GM12865 (cell line): Measurements from ENCODE around the gene HYAL4.
"Not testable (repeated sequence)": the region's sequence is repeated elsewhere in the genome, so short reads cannot be mapped to it uniquely, and the experiment has no call there.

Source experiments
- DNase-seq: peaks from one replicate; pipeline ENCODE4 v3.0.0; 2010; ENCODE audit warnings: low read depth
- H3K4me3 ChIP-seq: 2 replicates; pipeline ENCODE4 v1.5.1; 2011; ENCODE audit warnings: mild to moderate bottlenecking, low read depth, low read length, control low read depth
- TF ChIP-seq, protein P1 (sequence below): IDR thresholded peaks from 2 replicates; pipeline ENCODE4 v1.5.1; 2011; ENCODE audit warnings: low read length, control low read depth, low read depth, inconsistent platforms; ENCODE audit not compliant: insufficient read depth; ENCODE audit errors: missing control alignments

Gene HYAL4

GRCh38 chr7:123847868-123848267, 2.9 kb downstream of the HYAL4 start:
- no peak for DNase-seq
- H3K4me3 ChIP-seq: no peak overlapping the region
- TF ChIP-seq, protein P1, sequence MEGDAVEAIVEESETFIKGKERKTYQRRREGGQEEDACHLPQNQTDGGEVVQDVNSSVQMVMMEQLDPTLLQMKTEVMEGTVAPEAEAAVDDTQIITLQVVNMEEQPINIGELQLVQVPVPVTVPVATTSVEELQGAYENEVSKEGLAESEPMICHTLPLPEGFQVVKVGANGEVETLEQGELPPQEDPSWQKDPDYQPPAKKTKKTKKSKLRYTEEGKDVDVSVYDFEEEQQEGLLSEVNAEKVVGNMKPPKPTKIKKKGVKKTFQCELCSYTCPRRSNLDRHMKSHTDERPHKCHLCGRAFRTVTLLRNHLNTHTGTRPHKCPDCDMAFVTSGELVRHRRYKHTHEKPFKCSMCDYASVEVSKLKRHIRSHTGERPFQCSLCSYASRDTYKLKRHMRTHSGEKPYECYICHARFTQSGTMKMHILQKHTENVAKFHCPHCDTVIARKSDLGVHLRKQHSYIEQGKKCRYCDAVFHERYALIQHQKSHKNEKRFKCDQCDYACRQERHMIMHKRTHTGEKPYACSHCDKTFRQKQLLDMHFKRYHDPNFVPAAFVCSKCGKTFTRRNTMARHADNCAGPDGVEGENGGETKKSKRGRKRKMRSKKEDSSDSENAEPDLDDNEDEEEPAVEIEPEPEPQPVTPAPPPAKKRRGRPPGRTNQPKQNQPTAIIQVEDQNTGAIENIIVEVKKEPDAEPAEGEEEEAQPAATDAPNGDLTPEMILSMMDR: no peak

GRCh38 chr7:123849855-123850254, 4.9 kb downstream of the HYAL4 start:
- H3K4me3 ChIP-seq: no peak overlapping the region
- DNase-seq: no peak
- TF ChIP-seq, protein P1: no peak

GRCh38 chr7:123851404-123851803, 6.4 kb downstream of the HYAL4 start:
- DNase-seq, H3K4me3 ChIP-seq: not testable (repeated sequence)

GRCh38 chr7:123854291-123854690, 9.3 kb downstream of the HYAL4 start:
- DNase-seq, H3K4me3 ChIP-seq: not testable (repeated sequence)

- not testable (repeated sequence) for DNase-seq, H3K4me3 ChIP-seq
These were observed 11.5 kb downstream of the HYAL4 start for GRCh38 chr7:123856428-123856827.

GRCh38 chr7:123860848-123861247, 15.9 kb downstream of the HYAL4 start:
- DNase-seq: no peak
- no peak overlapping the region for H3K4me3 ChIP-seq
- TF ChIP-seq, protein P1: no peak

GRCh38 chr7:123862775-123863174, 17.8 kb downstream of the HYAL4 start:
- no peak overlapping the region for H3K4me3 ChIP-seq
- TF ChIP-seq, protein P1: no peak
- no peak for DNase-seq

GRCh38 chr7:123863461-123863860, 18.5 kb downstream of the HYAL4 start:
- no peak for DNase-seq
- no peak overlapping the region for H3K4me3 ChIP-seq
- TF ChIP-seq, protein P1: no peak

DNA sequence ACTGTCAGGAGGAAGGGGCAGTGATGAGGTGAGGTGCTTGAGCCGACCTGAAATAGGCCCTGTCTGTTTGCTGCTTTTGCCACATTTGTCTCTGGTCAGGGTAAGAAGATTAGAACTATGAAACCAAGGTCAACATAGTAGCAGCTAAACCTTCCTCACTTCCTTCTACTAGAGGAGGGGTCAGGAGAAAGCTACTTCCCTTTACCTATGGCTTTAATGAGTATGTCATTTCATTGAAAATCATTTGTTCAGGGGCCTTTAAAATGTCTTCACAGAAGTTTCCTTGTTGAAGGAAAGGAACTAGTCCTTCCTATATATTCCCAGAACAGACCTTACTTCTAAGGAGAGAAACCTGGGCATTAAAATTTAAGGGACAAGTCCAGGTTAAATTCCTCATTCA, 19.0 kb downstream of the HYAL4 start:
- no peak for DNase-seq
- TF ChIP-seq, protein P1: no peak
- no peak overlapping the region for H3K4me3 ChIP-seq
